Fibroblast of villous mesenchyme (primary cell): ENCODE measurements around the gene CYP2W1. TPM values are rescaled to one million over a fixed set of nuclear protein-coding genes. Genes with fewer than 3 reads are reported as not detected.

Experiments
- DNase-seq: peaks from one replicate; pipeline ENCODE4 v3.0.0-alpha.2; 2010; ENCODE audit warnings: low read depth
- H3K4me3 ChIP-seq: 2 replicates; pipeline ENCODE4 v1.5.1; 2011; ENCODE audit warnings: low read depth, mild to moderate bottlenecking, low read length
- total RNA-seq: library from RNA; depleted of rRNA; stranded (reverse); fragments of >200 nt; gene quantifications from 2 replicates; pipeline ENCODE4 v1.2.3, GENCODE V29; 2012
- TF ChIP-seq, protein P1 (sequence below): IDR thresholded peaks from 2 replicates; pipeline ENCODE4 v1.5.1; 2012; ENCODE audit warnings: low read depth, mild to moderate bottlenecking, low read length; ENCODE audit not compliant: insufficient read depth

The CYP2W1 gene
- total RNA-seq, 1 donor, result under 0.01 TPM

DNA sequence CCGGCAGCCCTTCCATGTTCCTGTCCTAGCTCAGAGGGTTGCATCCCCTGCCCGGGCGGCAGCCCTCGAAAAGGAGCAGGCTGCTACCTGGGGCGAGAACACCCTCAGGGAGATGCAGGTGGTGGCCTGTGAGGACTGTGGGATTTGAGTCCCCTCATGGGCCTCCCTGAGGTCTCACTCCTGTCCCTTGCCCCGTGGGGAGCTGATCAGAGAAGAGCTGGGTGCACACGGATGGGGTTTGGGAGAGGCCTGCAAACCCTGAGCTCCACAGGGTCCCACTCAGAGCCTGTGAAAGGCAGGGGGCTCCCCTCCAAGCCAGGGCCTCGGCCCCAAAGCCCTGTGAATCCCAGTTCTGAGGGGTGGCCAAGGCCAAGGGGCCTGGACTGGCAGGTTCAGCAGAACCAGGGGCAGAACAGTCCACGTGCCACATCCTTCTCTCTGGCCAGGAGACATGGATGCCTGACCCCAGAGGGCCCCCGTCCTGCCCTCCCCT is 424 bp upstream of the CYP2W1 start:
- H3K4me3 ChIP-seq, result no peak overlapping the region
- no peak for DNase-seq
- TF ChIP-seq, protein P1, sequence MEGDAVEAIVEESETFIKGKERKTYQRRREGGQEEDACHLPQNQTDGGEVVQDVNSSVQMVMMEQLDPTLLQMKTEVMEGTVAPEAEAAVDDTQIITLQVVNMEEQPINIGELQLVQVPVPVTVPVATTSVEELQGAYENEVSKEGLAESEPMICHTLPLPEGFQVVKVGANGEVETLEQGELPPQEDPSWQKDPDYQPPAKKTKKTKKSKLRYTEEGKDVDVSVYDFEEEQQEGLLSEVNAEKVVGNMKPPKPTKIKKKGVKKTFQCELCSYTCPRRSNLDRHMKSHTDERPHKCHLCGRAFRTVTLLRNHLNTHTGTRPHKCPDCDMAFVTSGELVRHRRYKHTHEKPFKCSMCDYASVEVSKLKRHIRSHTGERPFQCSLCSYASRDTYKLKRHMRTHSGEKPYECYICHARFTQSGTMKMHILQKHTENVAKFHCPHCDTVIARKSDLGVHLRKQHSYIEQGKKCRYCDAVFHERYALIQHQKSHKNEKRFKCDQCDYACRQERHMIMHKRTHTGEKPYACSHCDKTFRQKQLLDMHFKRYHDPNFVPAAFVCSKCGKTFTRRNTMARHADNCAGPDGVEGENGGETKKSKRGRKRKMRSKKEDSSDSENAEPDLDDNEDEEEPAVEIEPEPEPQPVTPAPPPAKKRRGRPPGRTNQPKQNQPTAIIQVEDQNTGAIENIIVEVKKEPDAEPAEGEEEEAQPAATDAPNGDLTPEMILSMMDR, result no peak

DNA sequence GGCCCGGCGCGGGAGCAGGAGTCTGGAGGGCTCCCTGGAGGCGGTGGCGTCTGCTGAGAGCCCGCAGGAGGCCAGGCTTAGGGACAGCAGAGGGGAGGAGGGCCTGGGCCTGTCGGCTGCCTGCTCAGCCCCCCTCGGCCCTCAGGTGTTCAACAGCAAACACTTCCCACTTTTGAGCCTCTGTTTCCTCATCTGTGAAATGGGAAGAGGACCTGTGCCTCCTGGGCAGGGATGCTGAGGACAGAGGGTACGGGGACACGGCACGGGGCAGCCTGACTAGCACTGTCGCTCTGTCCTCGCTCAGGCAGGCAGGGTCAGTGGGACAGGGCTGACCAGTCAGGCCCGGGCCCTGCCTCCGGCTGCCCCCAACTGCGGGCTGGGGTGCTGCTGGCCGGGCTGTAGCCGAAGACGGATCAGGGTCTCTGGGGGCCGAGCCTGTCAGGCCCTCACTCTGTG is 663 bp downstream of the CYP2W1 start:
- no peak for DNase-seq
- H3K4me3 ChIP-seq, result no peak overlapping the region
- TF ChIP-seq, protein P1, result no peak

DNA sequence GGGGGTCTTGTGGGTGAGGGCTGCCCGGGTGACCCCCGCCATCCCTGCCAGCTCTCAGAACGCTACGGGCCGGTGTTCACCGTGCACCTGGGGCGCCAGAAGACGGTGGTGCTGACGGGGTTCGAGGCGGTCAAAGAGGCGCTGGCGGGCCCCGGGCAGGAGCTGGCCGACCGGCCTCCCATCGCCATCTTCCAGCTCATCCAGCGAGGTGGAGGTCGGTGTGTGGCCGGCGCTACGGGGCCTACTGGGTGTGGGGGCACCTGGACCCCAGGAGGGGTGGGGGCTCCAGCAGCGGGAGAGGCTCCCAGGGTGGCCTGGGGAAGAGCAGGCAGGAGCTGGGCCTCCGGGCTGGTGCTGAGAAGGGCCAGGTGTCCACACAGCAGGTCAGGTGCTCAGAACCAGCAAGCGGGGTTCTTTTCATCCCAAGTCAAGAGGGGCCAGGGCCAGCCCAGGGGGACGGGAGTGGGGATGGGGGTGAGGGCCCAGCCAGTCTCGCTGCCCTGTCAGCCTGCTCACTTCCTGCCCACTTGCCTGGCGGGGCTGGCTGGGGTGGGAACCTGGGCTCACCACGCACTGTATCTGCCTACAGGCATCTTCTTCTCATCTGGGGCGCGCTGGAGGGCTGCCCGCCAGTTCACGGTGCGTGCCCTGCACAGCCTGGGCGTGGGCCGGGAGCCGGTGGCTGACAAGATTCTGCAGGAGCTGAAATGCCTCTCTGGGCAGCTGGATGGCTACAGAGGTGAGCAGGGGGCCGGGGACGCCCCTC is 1.6 kb downstream of the CYP2W1 start:
- no peak overlapping the region for H3K4me3 ChIP-seq

DNA sequence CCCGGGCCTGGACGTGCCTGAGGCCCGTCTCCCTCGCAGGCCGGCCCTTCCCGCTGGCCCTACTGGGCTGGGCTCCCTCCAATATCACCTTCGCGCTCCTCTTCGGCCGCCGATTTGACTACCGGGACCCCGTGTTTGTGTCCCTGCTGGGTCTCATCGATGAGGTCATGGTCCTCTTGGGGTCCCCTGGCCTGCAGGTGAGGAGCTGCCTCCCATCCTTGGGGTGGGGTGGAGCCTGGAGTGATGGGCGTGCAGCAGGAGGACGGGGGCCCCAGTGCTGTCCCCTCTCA is 2.1 kb downstream of the CYP2W1 start:
- no peak for DNase-seq
- H3K4me3 ChIP-seq, result no peak overlapping the region
- TF ChIP-seq, protein P1, result no peak

More for the DNA sequence above, 1.6 kb downstream of the CYP2W1 start:
- TF ChIP-seq, protein P1, result no peak
- DNase-seq, result no peak

DNA sequence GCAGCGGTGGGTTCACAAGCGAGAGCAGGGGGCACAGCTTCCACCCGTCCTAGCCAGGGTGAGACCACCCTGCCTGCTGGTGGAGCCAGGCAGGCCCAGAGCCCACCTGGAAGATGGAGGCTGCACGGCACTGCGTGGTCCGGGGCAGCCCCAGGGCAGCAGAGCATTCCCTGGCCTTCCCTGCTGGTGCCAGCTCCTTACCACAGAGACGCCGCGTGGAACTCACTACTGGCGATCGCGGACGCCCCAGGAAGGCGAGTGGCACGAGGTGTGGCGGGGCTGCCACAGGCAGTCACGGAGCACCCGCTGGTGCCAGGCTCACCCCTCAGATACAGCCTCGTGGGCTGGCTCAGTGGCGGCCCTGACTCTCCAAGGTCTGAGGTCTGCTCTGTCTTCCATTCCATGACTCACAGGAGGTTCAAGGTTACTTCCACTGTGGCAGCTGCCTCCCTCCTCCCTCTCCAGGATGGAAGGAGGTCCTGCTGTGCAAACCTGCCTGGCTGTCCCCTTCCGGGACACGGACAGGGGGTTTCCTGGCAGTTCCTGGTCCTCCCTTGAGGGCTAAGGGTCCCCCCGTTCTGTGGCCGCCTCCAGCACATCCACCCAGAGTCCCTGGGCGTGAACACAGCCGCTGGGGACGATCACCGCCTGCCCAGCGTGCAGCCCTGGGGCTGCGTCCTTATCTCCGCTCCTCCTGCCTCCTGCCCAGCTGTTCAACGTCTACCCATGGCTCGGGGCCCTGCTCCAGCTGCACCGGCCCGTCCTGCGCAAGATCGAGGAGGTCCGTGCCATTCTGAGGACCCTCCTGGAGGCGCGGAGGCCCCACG is 3.1 kb downstream of the CYP2W1 start:
- no peak overlapping the region for H3K4me3 ChIP-seq
- peak; percentile 55 for DNase-seq
- TF ChIP-seq, protein P1, result no peak

DNA sequence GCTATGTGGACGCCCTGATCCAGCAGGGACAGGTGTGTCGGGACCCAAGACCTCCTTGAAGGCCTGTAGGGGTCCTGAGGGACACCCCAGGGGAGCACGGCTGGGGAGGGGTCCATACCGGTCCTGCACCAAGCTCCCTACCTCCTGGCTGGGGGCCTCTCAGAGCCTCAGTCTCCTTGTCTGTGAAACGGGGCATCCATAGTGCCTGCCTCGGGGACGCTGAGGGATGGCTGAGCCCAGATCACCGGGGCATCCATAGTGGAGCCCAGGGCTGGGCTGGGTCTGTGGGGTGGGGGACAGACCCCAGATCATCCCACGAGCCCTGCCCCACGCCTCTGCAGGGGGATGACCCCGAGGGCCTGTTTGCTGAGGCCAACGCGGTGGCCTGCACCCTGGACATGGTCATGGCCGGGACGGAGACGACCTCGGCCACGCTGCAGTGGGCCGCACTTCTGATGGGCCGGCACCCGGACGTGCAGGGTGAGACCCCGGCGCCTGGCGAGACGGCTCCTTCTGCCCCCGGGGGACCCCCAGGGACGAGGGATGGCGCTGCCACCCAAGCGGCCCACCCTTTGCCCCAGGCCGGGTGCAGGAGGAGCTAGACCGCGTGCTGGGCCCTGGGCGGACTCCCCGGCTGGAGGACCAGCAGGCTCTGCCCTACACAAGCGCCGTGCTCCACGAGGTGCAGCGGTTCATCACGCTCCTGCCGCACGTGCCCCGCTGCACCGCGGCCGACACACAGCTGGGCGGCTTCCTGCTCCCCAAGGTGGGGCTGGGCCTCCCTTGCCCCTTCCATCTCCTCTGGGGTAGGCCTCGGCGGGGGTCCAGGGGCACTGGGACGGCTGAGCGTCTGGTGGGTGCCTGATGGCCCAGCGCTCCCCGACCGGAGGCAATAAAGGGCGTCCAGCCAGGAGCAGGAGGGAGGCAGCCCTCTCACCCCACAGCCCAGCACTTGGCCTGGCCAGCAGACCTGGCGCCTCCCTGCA is 4.1 kb downstream of the CYP2W1 start:
- DNase-seq, result no peak
- no peak overlapping the region for H3K4me3 ChIP-seq
- TF ChIP-seq, protein P1, result no peak
